Common myeloid progenitor, CD34-positive (primary cell): ENCODE data around the gene CRYM.

Experiments used
- CTCF ChIA-PET: fragments of 350-600 bp; sonication (Branson Sonifier 250); formaldehyde crosslinking; loops from one replicate; lab custom pipeline; 2021; ENCODE audit warnings: antibody characterized with exemption; lab: Charles Lee
- POLR2A ChIA-PET: fragments of 350-600 bp; sonication (Branson Sonifier 250); formaldehyde crosslinking; loops from one replicate; lab custom pipeline; 2021; ENCODE audit warnings: antibody characterized with exemption; lab: Charles Lee
- DNase-seq, 3 donors: peaks; one replicate each; pipeline versions ENCODE4 v3.0.0 to v3.0.0-alpha.2; 2013
- H3K27ac ChIP-seq, 2 experiments: 1 replicate in 1 of 2; 2 replicates in 1 of 2; pipeline ENCODE4 v1.7.0; 2013; ENCODE audit warnings: inconsistent platforms in 2 of 2, low read length in 2 of 2, mild to moderate bottlenecking in 2 of 2, low read depth in 1 of 2, moderate library complexity in 1 of 2; ENCODE audit not compliant: severe bottlenecking in 2 of 2, insufficient read depth in 1 of 2, poor library complexity in 1 of 2
- H3K27me3 ChIP-seq, 5 experiments: replicated peaks in 2 of 5; 1 replicate in 3 of 5; 2 replicates in 2 of 5; pipeline versions ENCODE4 v1.6.1 to v1.7.0; 2013; ENCODE audit warnings: low read length in 4 of 5, mild to moderate bottlenecking in 2 of 5, moderate library complexity in 2 of 5, inconsistent platforms in 1 of 5; ENCODE audit not compliant: insufficient read depth in 5 of 5, control insufficient read depth in 4 of 5
- H3K36me3 ChIP-seq, 4 experiments: 1 replicate in 2 of 4; 2 replicates in 2 of 4; pipeline versions ENCODE4 v1.6.1 to v1.7.0; 2013; ENCODE audit warnings: low read length in 3 of 4, control low read depth in 1 of 4, mild to moderate bottlenecking in 1 of 4; ENCODE audit not compliant: control insufficient read depth in 4 of 4, insufficient read depth in 4 of 4
- H3K4me1 ChIP-seq, 4 experiments: 1 replicate in 3 of 4; 2 replicates in 1 of 4; pipeline versions ENCODE4 v1.6.1 to v1.7.1; 2013; ENCODE audit warnings: low read length in 3 of 4, mild to moderate bottlenecking in 3 of 4, control low read depth in 1 of 4, inconsistent platforms in 1 of 4, moderate library complexity in 1 of 4; ENCODE audit not compliant: control insufficient read depth in 4 of 4, insufficient read depth in 4 of 4; ENCODE audit errors: control extremely low read depth in 1 of 4
- H3K4me3 ChIP-seq, 7 experiments: 1 replicate in 4 of 7; 2 replicates in 3 of 7; pipeline versions ENCODE4 v1.5.1 to v1.7.0; 2013; ENCODE audit warnings: mild to moderate bottlenecking in 7 of 7, low read length in 6 of 7, moderate library complexity in 6 of 7, inconsistent platforms in 2 of 7, low read depth in 2 of 7, control low read depth in 1 of 7; ENCODE audit not compliant: insufficient read depth in 4 of 7, control insufficient read depth in 1 of 7; ENCODE audit errors: extremely low read depth in 1 of 7
- H3K9me3 ChIP-seq, 5 experiments: 1 replicate in 4 of 5; 2 replicates in 1 of 5; pipeline versions ENCODE4 v1.6.1 to v1.7.1; 2013; ENCODE audit warnings: low read length in 4 of 5, mild to moderate bottlenecking in 2 of 5, inconsistent platforms in 1 of 5, low read depth in 1 of 5, moderate library complexity in 1 of 5; ENCODE audit not compliant: control insufficient read depth in 4 of 5, insufficient read depth in 2 of 5; ENCODE audit errors: control extremely low read depth in 1 of 5
- WGBS: methylation state at CpG from one replicate; pipeline ENCODE4 v1.1.5; 2013; ENCODE audit not compliant: insufficient coverage; 5-methylcytosine and 5-hydroxymethylcytosine counted together

Gene CRYM

GRCh38 chr16:21219551-21219950, 58.5 kb downstream of the CRYM start:
- Histone ChIP-seq H3K27ac (no peak overlapping the region), H3K4me1 (no peaks in the 10 kb centered on the region), H3K27me3 (peaks cover 2 to 12% (median 4%) of the 10 kb centered on the region in 5 experiments), H3K9me3 (no peaks in the 10 kb centered on the region), H3K4me3 (no peak overlapping the region), H3K36me3 (no peaks in the 10 kb centered on the region)
- ChIA-PET CTCF (no interaction called here), POLR2A (no interaction called here)
- no peak for DNase-seq
- no CpG with 5 or more reads among the region's 2 CpGs for WGBS

- DNase-seq = peak in 1 of 3 donors; percentile 9
- 75% methylated on average over 5 of the region's 7 CpGs for WGBS
- CTCF ChIA-PET = no interaction called here
Measured at GRCh38 chr16:21218153-21218552, 59.9 kb downstream of the CRYM start.

GRCh38 chr16:21217121-21217520, 61.0 kb downstream of the CRYM start:
- no peaks in the 10 kb centered on the region for H3K9me3 ChIP-seq
- H3K27ac ChIP-seq = no peak overlapping the region
- ChIA-PET CTCF (no interaction called here), POLR2A (no interaction called here)
- no CpG with 5 or more reads among the region's 2 CpGs for WGBS
- H3K4me1 ChIP-seq = no peaks in the 10 kb centered on the region
- H3K27me3 ChIP-seq = peaks cover 0 to 10% (median 0%) of the 10 kb centered on the region in 5 experiments
- DNase-seq = no peak
- H3K36me3 ChIP-seq = no peaks in the 10 kb centered on the region
- no peak overlapping the region for H3K4me3 ChIP-seq

More at GRCh38 chr16:21218153-21218552, 59.9 kb downstream of the CRYM start:
- H3K36me3 ChIP-seq = no peaks in the 10 kb centered on the region
- H3K4me3 ChIP-seq = no peak overlapping the region
- H3K27me3 ChIP-seq = peaks cover 0 to 16% (median 3%) of the 10 kb centered on the region in 5 experiments
- POLR2A ChIA-PET = no interaction called here
- H3K27ac ChIP-seq = no peak overlapping the region
- no peaks in the 10 kb centered on the region for H3K4me1 ChIP-seq
- no peaks in the 10 kb centered on the region for H3K9me3 ChIP-seq

DNA sequence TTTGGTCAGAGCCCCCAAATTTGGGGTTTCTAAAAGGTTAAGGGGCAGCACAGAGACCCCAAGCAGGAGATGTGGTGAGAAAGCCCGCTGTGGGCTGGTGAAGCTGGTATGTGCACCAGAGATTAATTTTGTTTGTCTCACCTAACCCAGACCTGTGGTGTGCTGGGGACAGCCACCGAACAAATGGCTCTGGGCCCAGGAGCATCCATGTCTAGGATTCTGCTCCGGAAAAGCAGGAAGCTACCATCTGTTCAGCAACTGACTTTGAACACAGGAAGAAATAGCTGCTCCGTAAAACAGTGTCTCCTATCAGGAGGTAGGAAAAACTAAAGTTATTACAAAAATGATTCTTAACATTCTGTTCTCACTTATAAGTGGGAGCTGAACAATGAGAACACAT, 64.0 kb downstream of the CRYM start:
- no peak overlapping the region for H3K4me3 ChIP-seq
- WGBS = 81% methylated on average over 3 of the region's 4 CpGs
- POLR2A ChIA-PET = interaction anchor here (0.6 kb wide), 1 partner anchor 1141 kb away, joined by 3 read pairs; no protein-coding TSS in a partner anchor

DNA sequence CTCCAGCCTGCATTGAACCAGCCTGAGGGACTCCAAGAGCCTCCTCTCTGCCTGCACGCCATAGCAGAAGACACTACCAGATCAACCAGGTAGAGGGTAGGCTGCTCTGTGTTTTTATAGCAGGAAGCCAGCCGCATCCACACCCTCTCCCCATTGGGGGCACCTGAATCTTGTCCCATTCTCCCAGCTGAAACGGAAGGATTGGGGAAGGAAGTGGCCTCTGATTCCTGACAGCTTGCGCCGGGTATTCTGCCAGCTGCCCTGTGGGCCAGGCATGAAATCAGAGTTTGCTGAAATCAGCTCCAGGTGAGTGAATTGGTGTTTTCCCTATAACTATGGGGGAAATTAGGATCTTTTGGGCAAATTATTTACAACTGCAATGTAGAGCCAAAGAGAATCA, 66.6 kb downstream of the CRYM start, which contains the start of gene ZP2:
TSS of gene ZP2 (minus strand) at position 89 of the 400 bp plus-strand sequence. CDS start at position 62, 27 bp downstream.
- Histone ChIP-seq H3K27me3 (peaks cover 0 to 10% (median 4%) of the 10 kb centered on the region in 5 experiments), H3K4me1 (peaks cover 0 to 4% (median 0%) of the 10 kb centered on the region in 4 experiments), H3K4me3 (no peak within 1 kb of the TSS), H3K36me3 (no peaks in the 10 kb centered on the region), H3K27ac (no peak within 1 kb of the TSS), H3K9me3 (no peaks in the 10 kb centered on the region)
- POLR2A ChIA-PET = no interaction called here
- CTCF ChIA-PET = no interaction called here
- DNase-seq = no peak
- WGBS = 3% methylated on average over 3 of the region's 5 CpGs

More for the DNA sequence above, 64.0 kb downstream of the CRYM start:
- Histone ChIP-seq H3K27me3 (peaks cover 0 to 10% (median 4%) of the 10 kb centered on the region in 5 experiments), H3K4me1 (peaks cover 0 to 4% (median 0%) of the 10 kb centered on the region in 4 experiments), H3K27ac (no peak overlapping the region), H3K9me3 (no peaks in the 10 kb centered on the region), H3K36me3 (no peaks in the 10 kb centered on the region)
- DNase-seq = no peak
- CTCF ChIA-PET = no interaction called here
